K562 (cell line): ENCODE measurements around the gene C11orf52. TPM values are rescaled to one million over a fixed set of nuclear protein-coding genes. Genes with fewer than 3 reads are reported as not detected.

Experiments
- BRF1 ChIP-seq: IDR thresholded peaks from 3 replicates; pipeline ENCODE4 v1.6.1; 2011; ENCODE audit warnings: borderline replicate concordance, mild to moderate bottlenecking; ENCODE audit not compliant: insufficient read length; ENCODE audit errors: extremely low read depth
- CTBP1 ChIP-seq: fragments of 450-650 bp; IDR thresholded peaks from 2 replicates; pipeline ENCODE4 v1.6.1; 2016; ENCODE audit warnings: borderline replicate concordance
- CXXC5 ChIP-seq: fragments of 250-450 bp; sonication (Bioruptor Pico); IDR thresholded peaks from 2 replicates; pipeline ENCODE4 v1.8.0; 2022; ENCODE audit warnings: inconsistent platforms, mild to moderate bottlenecking, moderate library complexity
- PHF20 ChIP-seq: fragments of 450-650 bp; IDR thresholded peaks from 2 replicates; pipeline ENCODE4 v1.6.1; 2018; ENCODE audit not compliant: partially characterized antibody
- PHF21A ChIP-seq: fragments of 450-650 bp; IDR thresholded peaks from 2 replicates; pipeline ENCODE4 v1.6.1; 2017; ENCODE audit warnings: low read depth, borderline replicate concordance
- POLR2B ChIP-seq: fragments of 450-650 bp; IDR thresholded peaks from 2 replicates; pipeline ENCODE4 v1.6.1; 2018; ENCODE audit warnings: low read depth; ENCODE audit not compliant: partially characterized antibody
- SIX5 ChIP-seq, 2 experiments: IDR thresholded peaks; 2 replicates each; pipeline ENCODE4 v1.6.1; 2011; ENCODE audit warnings: low read length in 2 of 2, borderline replicate concordance in 1 of 2, low read depth in 1 of 2, mild to moderate bottlenecking in 1 of 2, moderate library complexity in 1 of 2; ENCODE audit not compliant: insufficient read depth in 1 of 2
- SMARCA4 ChIP-seq: fragments of 450-650 bp; IDR thresholded peaks from 2 replicates; pipeline ENCODE4 v1.6.1; 2016
- SP1 ChIP-seq: sonication (generic); formaldehyde crosslinking; IDR thresholded peaks from 2 replicates; pipeline ENCODE4 v1.8.1; 2022; ENCODE audit warnings: mild to moderate bottlenecking, missing genetic modification reagents
- TEAD1 ChIP-seq, 2 experiments: fragments of 450-650 bp in 1 of 2; sonication (generic) in 1 of 2; formaldehyde crosslinking; IDR thresholded peaks; 2 replicates each; pipeline versions ENCODE4 v1.4.0 to v1.8.0; 2020 to 2022; ENCODE audit warnings: mild to moderate bottlenecking in 2 of 2, missing genetic modification reagents in 1 of 2
- TEAD4 ChIP-seq, 2 experiments: sonication (generic) in 1 of 2; formaldehyde crosslinking in 1 of 2; IDR thresholded peaks; 2 replicates each; pipeline versions ENCODE4 v1.6.1 to v1.8.0; 2012 to 2022; ENCODE audit warnings: borderline replicate concordance in 1 of 2, inconsistent platforms in 1 of 2, low read length in 1 of 2, mild to moderate bottlenecking in 1 of 2, missing genetic modification reagents in 1 of 2
- ZBTB12 ChIP-seq: fragments of 250-450 bp; sonication (Bioruptor Pico); IDR thresholded peaks from 2 replicates; pipeline ENCODE4 v1.4.0; 2020
- ZC3H8 ChIP-seq: fragments of 450-650 bp; IDR thresholded peaks from 2 replicates; pipeline ENCODE4 v1.6.1; 2017
- ZNF197 ChIP-seq: fragments of 200-800 bp; sonication (Bioruptor generic); IDR thresholded peaks from 2 replicates; pipeline ENCODE4 v1.6.1; 2016; ENCODE audit warnings: low read depth, missing genetic modification characterization, missing compliant biosample characterization
- ZNF395 ChIP-seq: fragments of 200-800 bp; sonication (Bioruptor generic); IDR thresholded peaks from 2 replicates; pipeline ENCODE4 v1.6.1; 2017; ENCODE audit warnings: missing genetic modification characterization, missing compliant biosample characterization
- ZNF561 ChIP-seq: fragments of 450-650 bp; formaldehyde crosslinking; conservative IDR thresholded peaks from 2 replicates; pipeline ENCODE4 v1.4.0; 2020; ENCODE audit warnings: mild to moderate bottlenecking, moderate library complexity
- ZNF740 ChIP-seq, 3 experiments: fragments of 200-800 bp in 1 of 3; sonication (Bioruptor generic) in 1 of 3; sonication (generic) in 1 of 3; formaldehyde crosslinking in 1 of 3; IDR thresholded peaks; 2 replicates each; pipeline versions ENCODE4 v1.6.1 to v1.8.0; 2016 to 2022; ENCODE audit warnings: mild to moderate bottlenecking in 2 of 3, missing compliant biosample characterization in 2 of 3, missing genetic modification characterization in 2 of 3, missing genetic modification reagents in 1 of 3
- polyA plus RNA-seq, 8 experiments: library from polyadenylated mRNA; depleted of rRNA in 4 of 8; stranded (reverse) in 5 of 8; unstranded in 3 of 8; fragments of >200 nt; fragmentation: Nextera tagmentation in 2 of 8; fragmentation: Illumina TruSeq in 1 of 8; extraction: Ambion mirVana in 2 of 8; extraction: Trizol in 1 of 8; gene quantifications; 2 replicates each; pipeline versions ENCODE4 v1.2.1 to v1.2.3, GENCODE V29; 2011 to 2014; ENCODE audit warnings: inconsistent platforms in 1 of 8, missing spikeins in 1 of 8
- total RNA-seq, 7 experiments: library from RNA; depleted of rRNA in 6 of 7; stranded (reverse); fragments of >200 nt in 6 of 7; fragmentation: Illumina TruSeq in 2 of 7; extraction: Trizol in 2 of 7; gene quantifications; 2 replicates each; pipeline versions ENCODE4 v1.2.1 to v1.2.3, GENCODE V29; 2011 to 2021; ENCODE audit warnings: low replicate concordance in 1 of 7
- TF ChIP-seq, protein P1 (sequence below): fragments of 250-450 bp; sonication (Bioruptor Pico); IDR thresholded peaks from 2 replicates; pipeline ENCODE4 v1.8.0; 2022; ENCODE audit warnings: inconsistent platforms
- TF ChIP-seq, protein P2 (sequence below): sonication (generic); IDR thresholded peaks from 2 replicates; pipeline ENCODE4 v1.6.1; 2016

The C11orf52 gene
- total and polyA plus RNA-seq, 9 of the 15 experiments (the other 6 are each of a cell fraction or from before 2014, with no cell fraction given), result 0.29 to 2.9 (median 1.0) TPM

GRCh38 chr11:111878849-111879636, 39.7 kb upstream of the C11orf52 start, which contains the start of the genes CFAP68 and FDXACB1 (continued):
- TF ChIP-seq ZBTB12 (CRISPR knock-in tag) (peak; percentile 98), POLR2B (peak; percentile 80), SMARCA4 (peak; percentile 36; the same call in 1 of the 2 replicates), SP1 (CRISPR knock-in tag) (peak; percentile 98), PHF21A (no peak), ZNF395 (CRISPR knock-in tag) (peak; percentile 95), ZC3H8 (no peak), BRF1 (no peak), TEAD1 (CRISPR knock-in tag; IDR thresholded peaks at IDR 0.05) (peak in 1 of 2 experiments; percentile 84), TEAD4 (IDR thresholded peaks at IDR 0.05; ENCODE audit: low read length) (peak; percentile 40), TEAD4 (CRISPR knock-in tag; IDR thresholded peaks at IDR 0.05; ENCODE audit: borderline replicate concordance) (no peak), ZNF740 (CRISPR knock-in tag; IDR thresholded peaks at IDR 0.05) (no peak; the same call in 1 of the 2 replicates), ZNF740 (tag; IDR thresholded peaks at IDR 0.05) (no peak), PHF20 (peak; percentile 93), CXXC5 (CRISPR knock-in tag) (peak; percentile 87), SIX5 (IDR thresholded peaks at IDR 0.05; ENCODE audit: borderline replicate concordance in 1 of 2, insufficient read depth in 1 of 2, low read depth in 1 of 2, low read length in 2 of 2) (peak in 1 of 2 experiments; percentile 39; a peak in 1 of 4 replicates), CTBP1 (peak; percentile 86; the same call in 1 of the 2 replicates), ZNF561 (CRISPR knock-in tag) (no peak), ZNF197 (CRISPR knock-in tag) (0 out of 2 replicates have a peak, but pooled peaks have one; percentile 34)
- TF ChIP-seq, protein P1, sequence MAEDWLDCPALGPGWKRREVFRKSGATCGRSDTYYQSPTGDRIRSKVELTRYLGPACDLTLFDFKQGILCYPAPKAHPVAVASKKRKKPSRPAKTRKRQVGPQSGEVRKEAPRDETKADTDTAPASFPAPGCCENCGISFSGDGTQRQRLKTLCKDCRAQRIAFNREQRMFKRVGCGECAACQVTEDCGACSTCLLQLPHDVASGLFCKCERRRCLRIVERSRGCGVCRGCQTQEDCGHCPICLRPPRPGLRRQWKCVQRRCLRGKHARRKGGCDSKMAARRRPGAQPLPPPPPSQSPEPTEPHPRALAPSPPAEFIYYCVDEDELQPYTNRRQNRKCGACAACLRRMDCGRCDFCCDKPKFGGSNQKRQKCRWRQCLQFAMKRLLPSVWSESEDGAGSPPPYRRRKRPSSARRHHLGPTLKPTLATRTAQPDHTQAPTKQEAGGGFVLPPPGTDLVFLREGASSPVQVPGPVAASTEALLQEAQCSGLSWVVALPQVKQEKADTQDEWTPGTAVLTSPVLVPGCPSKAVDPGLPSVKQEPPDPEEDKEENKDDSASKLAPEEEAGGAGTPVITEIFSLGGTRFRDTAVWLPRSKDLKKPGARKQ (CRISPR knock-in tag), result no peak
- TF ChIP-seq, protein P2, sequence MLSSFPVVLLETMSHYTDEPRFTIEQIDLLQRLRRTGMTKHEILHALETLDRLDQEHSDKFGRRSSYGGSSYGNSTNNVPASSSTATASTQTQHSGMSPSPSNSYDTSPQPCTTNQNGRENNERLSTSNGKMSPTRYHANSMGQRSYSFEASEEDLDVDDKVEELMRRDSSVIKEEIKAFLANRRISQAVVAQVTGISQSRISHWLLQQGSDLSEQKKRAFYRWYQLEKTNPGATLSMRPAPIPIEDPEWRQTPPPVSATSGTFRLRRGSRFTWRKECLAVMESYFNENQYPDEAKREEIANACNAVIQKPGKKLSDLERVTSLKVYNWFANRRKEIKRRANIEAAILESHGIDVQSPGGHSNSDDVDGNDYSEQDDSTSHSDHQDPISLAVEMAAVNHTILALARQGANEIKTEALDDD, result peak; percentile 16; the same call in 1 of the 2 replicates
